DMS53 (cell line): ENCODE measurements around the gene CSAD.
A peak's percentile ranks its signal among the peaks of the same experiment; 100 is the strongest.
"Not testable (repeated sequence)": the region's sequence is repeated elsewhere in the genome, so short reads cannot be mapped to it uniquely, and the experiment has no call there.

ENCODE experiments used
- DNase-seq: peaks from one replicate; lab custom pipeline; 2025; lab: John Stamatoyannopoulos, UW

Gene CSAD

GRCh38 chr12:53179687-53180219, 972 bp downstream of the CSAD start:
- peak; percentile 73 for DNase-seq

- not testable (repeated sequence) for DNase-seq
These were observed 1.9 kb downstream of the CSAD start for GRCh38 chr12:53178803-53179202.

- not testable (repeated sequence) for DNase-seq
These were observed 3.3 kb downstream of the CSAD start for GRCh38 chr12:53177447-53177846.

GRCh38 chr12:53176750-53177149, 4.0 kb downstream of the CSAD start:
- DNase-seq = no peak

GRCh38 chr12:53174881-53175491, 5.7 kb downstream of the CSAD start:
- DNase-seq = peak; percentile 93

GRCh38 chr12:53173085-53173715, 7.5 kb downstream of the CSAD start:
- DNase-seq = no peak

GRCh38 chr12:53172352-53172751, 8.4 kb downstream of the CSAD start:
- DNase-seq = no peak

GRCh38 chr12:53171725-53172329, 8.9 kb downstream of the CSAD start:
- no peak for DNase-seq

GRCh38 chr12:53170876-53171724, 9.6 kb downstream of the CSAD start:
- no peak for DNase-seq

GRCh38 chr12:53170215-53170614, 10.5 kb downstream of the CSAD start:
- DNase-seq = no peak

GRCh38 chr12:53169644-53170043, 11.1 kb downstream of the CSAD start:
- DNase-seq = no peak

- no peak for DNase-seq
These were observed 13.9 kb downstream of the CSAD start for GRCh38 chr12:53166837-53167236.

GRCh38 chr12:53163008-53163407, 17.7 kb downstream of the CSAD start:
- DNase-seq = not testable (repeated sequence)

GRCh38 chr12:53161119-53161911, 19.4 kb downstream of the CSAD start:
- no peak for DNase-seq

- no peak for DNase-seq
These were observed 20.1 kb downstream of the CSAD start for GRCh38 chr12:53160673-53161072.

GRCh38 chr12:53160000-53160399, 20.7 kb downstream of the CSAD start:
- DNase-seq = no peak

GRCh38 chr12:53159195-53159839, 21.4 kb downstream of the CSAD start:
- DNase-seq = peak; percentile 90

GRCh38 chr12:53152390-53152789, 28.3 kb downstream of the CSAD start:
- no peak for DNase-seq

GRCh38 chr12:53151039-53151438, 29.7 kb downstream of the CSAD start:
- no peak for DNase-seq

GRCh38 chr12:53147653-53148052, 33.1 kb downstream of the CSAD start:
- DNase-seq = no peak

GRCh38 chr12:53147181-53147580, 33.5 kb downstream of the CSAD start:
- DNase-seq = no peak
